Activated T-cell treated with anti-CD3 and anti-CD28 coated beads, Interleukin-2, amount 50 U/mL, for 1 hour (primary cell): ENCODE data around the gene MOSMO.
"Not testable (repeated sequence)": the region's sequence is repeated elsewhere in the genome, so short reads cannot be mapped to it uniquely, and the experiment has no call there.

Source experiments
- DNase-seq: peaks from one replicate; pipeline ENCODE4 v3.0.0-alpha.2; 2020

The MOSMO gene

DNA sequence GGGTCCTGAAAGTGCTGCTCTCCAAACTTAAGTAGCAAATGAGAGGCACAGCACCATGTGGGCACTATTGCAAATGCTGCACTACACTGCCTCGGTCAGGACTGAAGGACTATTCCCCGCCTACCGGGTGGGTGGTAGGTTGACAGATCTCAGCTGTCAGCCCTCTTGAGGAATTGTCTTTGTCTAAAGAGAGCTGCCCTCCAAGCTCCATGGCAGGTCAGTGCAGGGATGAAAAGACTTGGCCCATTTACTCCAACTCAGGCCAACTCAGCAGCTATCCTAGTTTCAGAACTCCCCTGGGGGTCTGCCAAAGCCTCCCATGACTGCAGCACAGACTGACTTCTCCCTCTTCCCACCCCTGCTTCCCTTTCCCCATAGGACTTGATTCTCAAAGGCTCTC, 3.6 kb upstream of the MOSMO start:
- no peak for DNase-seq

- DNase-seq, result no peak
These were observed 2.2 kb upstream of the MOSMO start for GRCh38 chr16:22005746-22006145.

DNA sequence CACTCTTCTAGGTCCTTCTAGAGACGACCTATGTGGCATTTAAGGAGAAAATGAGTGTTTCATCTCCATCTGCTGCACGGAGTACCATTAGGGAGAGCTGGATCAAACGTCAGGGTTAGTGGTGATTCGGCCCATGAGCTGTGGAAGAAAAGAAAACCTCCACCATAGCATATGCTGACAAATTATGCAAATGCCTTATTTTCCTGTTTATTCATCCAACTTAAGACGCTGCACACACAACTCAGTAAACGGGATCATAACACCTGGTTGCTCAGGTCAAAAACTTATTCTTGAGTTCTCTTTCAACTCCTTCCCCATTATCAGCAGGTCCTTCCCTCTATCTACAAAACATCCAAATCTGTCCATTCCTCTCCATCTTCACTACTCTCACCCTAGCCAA, 1.3 kb upstream of the MOSMO start:
- no peak for DNase-seq

GRCh38 chr16:22007159-22007508, 777 bp upstream of the MOSMO start:
- no peak for DNase-seq

- DNase-seq, result peak; percentile 39
These were observed 526 bp downstream of the MOSMO start for GRCh38 chr16:22008215-22009059.

DNA sequence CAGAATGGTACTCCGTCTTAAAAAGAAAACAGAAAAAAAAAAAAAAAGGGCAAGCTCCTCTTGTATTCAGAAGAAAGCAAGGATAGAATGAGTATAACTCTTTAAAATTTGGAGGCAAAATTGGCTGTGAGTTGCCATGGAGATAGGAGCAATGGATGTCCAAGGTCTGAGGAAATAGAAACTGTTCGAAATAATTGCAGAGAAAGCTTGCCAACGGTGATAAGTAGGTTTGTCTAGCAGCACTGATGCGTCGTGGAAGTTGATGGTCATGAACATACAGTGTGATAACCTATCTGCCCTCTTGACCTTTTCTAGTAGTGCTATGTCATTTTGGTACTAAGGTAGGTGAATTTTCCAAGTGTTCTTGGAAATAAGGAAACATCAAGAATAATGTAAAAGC, 3.0 kb downstream of the MOSMO start:
- DNase-seq, result no peak

GRCh38 chr16:22012241-22012640, 4.3 kb downstream of the MOSMO start:
- no peak for DNase-seq

- DNase-seq, result no peak
These were observed 5.6 kb downstream of the MOSMO start for GRCh38 chr16:22013486-22013885.

DNA sequence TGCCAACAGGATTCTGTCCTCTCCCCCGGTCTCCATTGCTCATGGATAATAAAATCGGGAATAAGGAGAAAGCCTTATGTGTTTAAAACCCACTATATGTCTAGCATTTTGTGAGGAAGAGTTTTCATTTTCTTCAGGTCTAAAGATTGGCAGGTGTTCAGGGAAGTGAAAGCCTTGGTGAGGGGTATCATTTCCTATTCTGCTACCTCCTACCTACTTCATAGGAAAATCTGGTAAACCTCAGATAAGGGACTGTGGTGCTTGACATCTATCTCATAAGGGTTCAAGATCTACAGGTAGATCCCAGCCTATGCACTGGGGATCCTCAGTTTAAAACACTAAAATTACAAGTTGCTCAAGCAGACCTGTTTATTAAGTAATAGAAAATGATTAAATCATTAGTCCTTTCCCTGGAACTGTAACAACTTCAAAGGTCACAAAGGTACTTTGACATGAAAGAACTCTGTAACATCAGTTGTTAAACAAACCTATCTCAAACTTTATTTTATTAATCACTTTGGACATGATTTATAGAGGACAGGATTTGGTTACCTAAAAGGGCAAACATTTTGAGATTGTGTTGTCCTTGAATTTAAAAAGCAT, 6.5 kb downstream of the MOSMO start:
- DNase-seq, result no peak

- no peak for DNase-seq
These were observed 9.0 kb downstream of the MOSMO start for GRCh38 chr16:22016927-22017326.

DNA sequence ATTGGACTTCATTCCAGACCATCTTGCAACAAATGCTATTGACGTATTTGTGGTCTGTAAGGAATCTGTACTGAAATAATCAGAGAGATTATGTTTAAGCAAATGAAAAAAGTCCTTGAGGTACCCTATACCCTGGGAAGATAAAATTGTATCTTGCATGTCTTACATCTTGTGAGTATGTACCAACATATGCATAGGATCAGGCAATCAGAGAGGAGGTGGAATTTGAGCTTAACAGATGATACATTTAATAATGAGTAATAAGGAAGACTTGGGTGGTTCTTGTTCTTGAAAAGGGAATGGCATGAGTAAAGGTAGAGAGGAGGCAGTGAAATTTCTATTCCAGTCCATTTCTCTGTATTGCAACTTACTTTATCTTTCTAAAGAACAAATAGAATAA, 10.6 kb downstream of the MOSMO start:
- no peak for DNase-seq

DNA sequence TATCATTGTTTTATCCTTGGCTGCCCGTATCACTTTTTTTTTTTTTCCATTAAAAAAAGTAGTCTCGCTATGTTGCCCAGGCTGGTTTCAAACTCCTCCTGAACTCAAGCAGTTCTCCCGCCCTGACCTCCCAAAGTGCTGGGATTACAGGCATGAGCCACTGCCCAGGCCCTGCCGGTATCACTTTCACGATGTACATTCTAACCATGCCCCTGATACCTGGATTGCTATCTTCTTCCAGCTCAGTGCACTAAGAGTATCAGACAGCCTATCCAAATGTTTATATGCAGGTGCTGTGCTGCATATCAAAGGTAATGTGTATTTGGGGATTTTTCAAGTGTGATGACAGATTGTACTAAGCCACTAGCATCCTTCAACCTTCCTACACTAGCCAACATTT, 14.2 kb downstream of the MOSMO start:
- no peak for DNase-seq

- no peak for DNase-seq
These were observed 15.6 kb downstream of the MOSMO start for GRCh38 chr16:22023505-22023904.

GRCh38 chr16:22024785-22025184, 16.9 kb downstream of the MOSMO start:
- not testable (repeated sequence) for DNase-seq

DNA sequence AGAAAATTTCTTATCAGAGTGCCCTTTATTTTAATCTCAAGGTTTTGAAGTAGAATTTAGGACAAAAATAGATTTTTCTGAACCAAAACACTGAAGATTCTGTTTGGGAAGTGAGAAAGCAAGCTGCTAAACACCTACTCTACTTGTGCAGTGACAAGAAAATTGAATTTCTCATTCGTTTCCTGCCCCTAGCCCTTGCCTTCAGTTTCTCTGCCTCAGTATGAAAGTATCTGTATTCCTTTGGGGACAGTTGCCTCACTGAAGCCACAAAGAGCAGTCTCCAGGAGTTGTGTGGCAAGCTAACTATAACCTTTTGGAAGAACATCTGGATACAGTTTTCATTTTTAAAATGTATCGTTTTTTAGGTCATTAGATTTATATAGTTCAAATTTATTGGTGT, 19.7 kb downstream of the MOSMO start:
- DNase-seq, result no peak

DNA sequence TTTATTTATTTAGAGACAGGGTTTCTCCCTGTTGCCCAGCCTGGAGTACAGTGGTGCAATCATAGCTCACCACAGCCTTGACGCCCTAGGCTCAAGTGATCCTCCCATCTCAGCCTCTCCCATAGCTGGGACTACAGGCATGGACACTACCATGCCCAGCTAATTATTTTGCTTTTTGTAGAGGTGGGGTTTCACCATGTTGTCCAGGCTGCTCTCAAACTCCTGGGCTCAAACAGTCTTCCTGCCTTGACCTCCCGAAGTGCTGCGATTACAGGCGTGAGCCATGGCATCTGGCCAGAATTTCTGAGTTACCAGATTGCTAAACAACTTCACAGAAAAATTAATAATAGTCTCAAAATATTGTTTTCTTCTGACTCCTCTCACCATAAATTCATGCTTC, 21.7 kb downstream of the MOSMO start:
- DNase-seq, result no peak

GRCh38 chr16:22030087-22030812, 22.3 kb downstream of the MOSMO start:
- no peak for DNase-seq

- no peak for DNase-seq
These were observed 23.7 kb downstream of the MOSMO start for GRCh38 chr16:22031483-22032083.

- no peak for DNase-seq
These were observed 26.6 kb downstream of the MOSMO start for GRCh38 chr16:22034503-22034902.

GRCh38 chr16:22035153-22035552, 27.2 kb downstream of the MOSMO start:
- no peak for DNase-seq

GRCh38 chr16:22043882-22044281, 36.0 kb downstream of the MOSMO start:
- not testable (repeated sequence) for DNase-seq

DNA sequence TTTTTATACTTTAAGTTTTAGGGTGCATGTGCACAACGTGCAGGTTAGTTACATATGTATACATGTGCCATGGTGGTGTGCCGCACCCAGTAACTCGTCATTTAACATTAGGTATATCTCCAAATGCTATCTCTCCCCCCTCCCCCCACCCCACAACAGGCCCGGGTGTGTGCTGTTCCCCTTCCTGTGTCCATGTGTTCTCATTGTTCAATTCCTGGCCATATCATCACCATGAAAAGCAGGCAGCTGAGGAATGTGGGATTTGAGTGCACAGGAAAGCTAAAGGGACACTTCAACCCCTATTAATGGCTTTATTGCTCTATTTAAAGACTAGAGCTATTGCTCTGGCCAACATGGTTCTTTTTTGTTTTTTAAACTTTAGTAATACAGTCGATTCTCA, 38.0 kb downstream of the MOSMO start:
- not testable (repeated sequence) for DNase-seq

DNA sequence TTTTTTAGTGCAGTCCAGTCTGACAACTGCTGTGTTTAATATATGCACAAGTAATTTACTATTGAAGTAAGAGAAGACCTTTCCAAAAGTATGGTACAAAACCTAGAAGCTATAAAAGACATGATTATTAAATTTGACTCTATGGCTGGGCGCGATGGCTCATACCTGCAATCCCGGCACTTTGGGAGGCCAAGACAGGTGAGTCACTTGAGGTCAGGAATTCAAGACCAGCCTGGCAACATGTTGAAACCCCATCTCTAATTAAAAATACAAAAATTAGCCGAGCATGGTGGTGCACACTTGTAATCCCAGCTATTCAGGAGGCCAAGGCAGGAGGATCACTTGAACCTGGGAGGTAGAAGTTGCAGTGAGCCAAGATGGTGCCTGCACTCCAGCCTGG, 43.1 kb downstream of the MOSMO start:
- no peak for DNase-seq

DNA sequence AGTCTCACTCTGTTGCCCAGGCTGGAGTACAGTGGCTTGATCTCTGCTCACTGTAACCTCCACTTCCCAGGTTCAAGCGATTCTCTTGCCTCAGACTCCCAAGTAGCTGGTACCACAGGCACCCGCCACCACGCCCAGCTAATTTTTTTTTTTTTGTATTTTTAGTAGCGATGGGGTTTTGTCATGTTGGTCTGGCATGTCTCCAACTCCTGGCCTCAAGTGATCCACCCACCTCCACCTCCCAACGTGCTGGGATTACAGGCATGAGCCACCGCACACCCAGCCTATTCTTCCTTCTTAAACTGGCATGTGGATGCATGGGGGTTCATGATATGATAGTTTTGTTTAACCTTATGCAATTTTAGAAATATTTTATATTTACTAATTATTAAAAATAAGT, 45.1 kb downstream of the MOSMO start:
- no peak for DNase-seq
